ENCODE data around the gene XKR7.
"Not testable (repeated sequence)": the region's sequence is repeated elsewhere in the genome, so short reads cannot be mapped to it uniquely, and the experiment has no call there.

The XKR7 gene

GRCh38 chr20:31967830-31968249 is at the start of gene XKR7:
XKR7 (plus strand) TSS chr20:31968151; CDS start chr20:31968176, 25 bp downstream.
- no peak for DNase-seq (ENCODE audit: low spot score)

GRCh38 chr20:31918466-31919105 is 49.4 kb upstream of the XKR7 start:
- no peak for DNase-seq (ENCODE audit: low spot score)

GRCh38 chr20:31919410-31920155 is 48.4 kb upstream of the XKR7 start:
- DNase-seq (ENCODE audit: low spot score), result no peak

GRCh38 chr20:31920275-31920855 is 47.6 kb upstream of the XKR7 start:
- no peak for DNase-seq (ENCODE audit: low spot score)

GRCh38 chr20:31921480-31921879 is 46.5 kb upstream of the XKR7 start:
- DNase-seq (ENCODE audit: low spot score), result not testable (repeated sequence)

- no peak for DNase-seq (ENCODE audit: low spot score)
These were observed 45.8 kb upstream of the XKR7 start for GRCh38 chr20:31922181-31922580.

GRCh38 chr20:31922588-31922987 is 45.4 kb upstream of the XKR7 start:
- DNase-seq (ENCODE audit: low spot score), result no peak

GRCh38 chr20:31923388-31924331 is 44.3 kb upstream of the XKR7 start:
- no peak for DNase-seq (ENCODE audit: low spot score)

- no peak for DNase-seq (ENCODE audit: low spot score)
These were observed 43.4 kb upstream of the XKR7 start for GRCh38 chr20:31924561-31924960.

GRCh38 chr20:31925631-31926030 is 42.3 kb upstream of the XKR7 start:
- DNase-seq (ENCODE audit: low spot score), result no peak

GRCh38 chr20:31926493-31926892 is 41.5 kb upstream of the XKR7 start:
- no peak for DNase-seq (ENCODE audit: low spot score)

- no peak for DNase-seq (ENCODE audit: low spot score)
These were observed 40.3 kb upstream of the XKR7 start for GRCh38 chr20:31927627-31928159.

GRCh38 chr20:31929631-31930030 is 38.3 kb upstream of the XKR7 start:
- DNase-seq (ENCODE audit: low spot score), result not testable (repeated sequence)

- no peak for DNase-seq (ENCODE audit: low spot score)
These were observed 37.2 kb upstream of the XKR7 start for GRCh38 chr20:31930779-31931178.

GRCh38 chr20:31933698-31934097 is 34.3 kb upstream of the XKR7 start:
- no peak for DNase-seq (ENCODE audit: low spot score)

- DNase-seq (ENCODE audit: low spot score), result no peak
These were observed 33.5 kb upstream of the XKR7 start for GRCh38 chr20:31934491-31934890.

GRCh38 chr20:31934968-31935764 is 32.8 kb upstream of the XKR7 start:
- no peak for DNase-seq (ENCODE audit: low spot score)

GRCh38 chr20:31936420-31936819 is 31.5 kb upstream of the XKR7 start:
- DNase-seq (ENCODE audit: low spot score), result no peak

- DNase-seq (ENCODE audit: low spot score), result no peak
These were observed 30.1 kb upstream of the XKR7 start for GRCh38 chr20:31937820-31938219.

- DNase-seq (ENCODE audit: low spot score), result no peak
These were observed 28.3 kb upstream of the XKR7 start for GRCh38 chr20:31939661-31940060.

- DNase-seq (ENCODE audit: low spot score), result no peak
These were observed 24.9 kb upstream of the XKR7 start for GRCh38 chr20:31943052-31943471.

Data from CD4-positive, alpha-beta T cell treated with Interleukin-6 at 100 ng/mL for 8 hours (primary cell).